WERI-Rb-1 (cell line): ENCODE results near the gene COX18.
A peak's percentile ranks its signal among the peaks of the same experiment; 100 is the strongest.

Experiments used
- DNase-seq: peaks from one replicate; pipeline ENCODE4 v3.0.0-alpha.2; 2020
- H3K27ac ChIP-seq: fragments of 250-450 bp; sonication (Bioruptor Pico); 2 replicates; pipeline ENCODE4 v1.5.1; 2020; ENCODE audit warnings: mild to moderate bottlenecking, moderate library complexity
- H3K27me3 ChIP-seq: fragments of 250-450 bp; sonication (Bioruptor Pico); 2 replicates; pipeline ENCODE4 v1.5.1; 2021; ENCODE audit warnings: mild to moderate bottlenecking, low read depth, moderate library complexity; ENCODE audit not compliant: insufficient read depth, severe bottlenecking
- H3K36me3 ChIP-seq: fragments of 250-450 bp; sonication (Bioruptor Pico); 2 replicates; pipeline ENCODE4 v1.5.1; 2020; ENCODE audit warnings: mild to moderate bottlenecking, moderate library complexity
- H3K4me3 ChIP-seq: 2 replicates; pipeline ENCODE4 v1.5.1; 2011; ENCODE audit warnings: low read depth, mild to moderate bottlenecking, control low read depth, low read length
- H3K9me3 ChIP-seq: fragments of 250-450 bp; sonication (Bioruptor Pico); 2 replicates; pipeline ENCODE4 v1.5.1; 2021; ENCODE audit warnings: mild to moderate bottlenecking, moderate library complexity; ENCODE audit not compliant: severe bottlenecking
- CTCF ChIP-seq: IDR thresholded peaks from 2 replicates; pipeline ENCODE4 v1.5.1; 2011; ENCODE audit warnings: low read depth, mild to moderate bottlenecking, control low read depth, inconsistent platforms, low read length

Gene COX18

GRCh38 chr4:73080789-73081188, 11.3 kb upstream of the COX18 start:
- Histone ChIP-seq H3K36me3 (peaks cover 77% of the 10 kb centered on the region), H3K27me3 (no peaks in the 10 kb centered on the region), H3K4me3 (no peak overlapping the region), H3K27ac (no peak overlapping the region), H3K9me3 (no peaks in the 10 kb centered on the region)
- TF ChIP-seq CTCF: no peak
- no peak for DNase-seq

GRCh38 chr4:73075832-73076231, 6.3 kb upstream of the COX18 start:
- H3K9me3 ChIP-seq: no peaks in the 10 kb centered on the region
- H3K27me3 ChIP-seq: no peaks in the 10 kb centered on the region
- TF ChIP-seq CTCF: no peak
- DNase-seq: no peak
- H3K27ac ChIP-seq: no peak overlapping the region
- no peak overlapping the region for H3K4me3 ChIP-seq
- H3K36me3 ChIP-seq: peaks cover 66% of the 10 kb centered on the region

- no peak for TF ChIP-seq CTCF
- H3K27ac ChIP-seq: peak overlapping the region; percentile 89
- H3K9me3 ChIP-seq: no peaks in the 10 kb centered on the region
- H3K27me3 ChIP-seq: no peaks in the 10 kb centered on the region
- H3K36me3 ChIP-seq: peaks cover 12% of the 10 kb centered on the region
- peak overlapping the region; percentile 94 for H3K4me3 ChIP-seq
- no peak for DNase-seq
Observed at GRCh38 chr4:73070074-73070390, 516 bp upstream of the COX18 start.

GRCh38 chr4:73068491-73069337, 802 bp downstream of the COX18 start:
- TF ChIP-seq CTCF: no peak
- DNase-seq: no peak

GRCh38 chr4:73067971-73068394, 1.5 kb downstream of the COX18 start:
- no peak for DNase-seq
- peaks cover 9% of the 10 kb centered on the region for H3K36me3 ChIP-seq
- no peaks in the 10 kb centered on the region for H3K27me3 ChIP-seq
- H3K4me3 ChIP-seq: peak overlapping the region; percentile 94
- no peak for TF ChIP-seq CTCF
- H3K9me3 ChIP-seq: no peaks in the 10 kb centered on the region
- peak overlapping the region; percentile 89 for H3K27ac ChIP-seq

More at GRCh38 chr4:73068491-73069337, 802 bp downstream of the COX18 start:
- Histone ChIP-seq H3K9me3 (no peaks in the 10 kb centered on the region), H3K27ac (peak overlapping the region; percentile 89), H3K36me3 (peaks cover 10% of the 10 kb centered on the region), H3K27me3 (no peaks in the 10 kb centered on the region), H3K4me3 (peak overlapping the region; percentile 94)

- no peak for TF ChIP-seq CTCF
- Histone ChIP-seq H3K27ac (no peak overlapping the region), H3K27me3 (no peaks in the 10 kb centered on the region), H3K4me3 (no peak overlapping the region), H3K36me3 (peaks cover 4% of the 10 kb centered on the region), H3K9me3 (no peaks in the 10 kb centered on the region)
- DNase-seq: no peak
Observed at GRCh38 chr4:73066928-73067327, 2.6 kb downstream of the COX18 start.
